MM.1S (cell line): ENCODE results near the gene QSER1.

Source experiments
- DNase-seq: peaks from one replicate; pipeline ENCODE4 v3.0.0-alpha.2; 2015
- H2AFZ ChIP-seq: fragments of 300-600 bp; sonication (generic); 2 replicates; pipeline ENCODE4 v1.6.0; 2016; ENCODE audit warnings: antibody characterized with exemption, low read length
- H3F3A ChIP-seq: fragments of 300-600 bp; sonication (generic); 2 replicates; pipeline ENCODE4 v1.6.1; 2016; ENCODE audit warnings: mild to moderate bottlenecking, antibody characterized with exemption, low read length, moderate library complexity, mixed read lengths; ENCODE audit not compliant: insufficient read depth
- H3K27ac ChIP-seq: fragments of 300-600 bp; sonication (generic); 2 replicates; pipeline ENCODE4 v1.5.1; 2016; ENCODE audit warnings: mild to moderate bottlenecking, low read length
- H3K27me3 ChIP-seq: fragments of 300-600 bp; sonication (generic); replicated peaks from 2 replicates; pipeline ENCODE4 v1.6.0; 2016; ENCODE audit warnings: low read length; ENCODE audit not compliant: insufficient read depth
- H3K36me3 ChIP-seq: fragments of 300-600 bp; sonication (generic); replicated peaks from 2 replicates; pipeline ENCODE4 v1.6.1; 2016; ENCODE audit warnings: mild to moderate bottlenecking, low read length, mixed read lengths; ENCODE audit not compliant: insufficient read depth
- H3K4me1 ChIP-seq: fragments of 300-600 bp; sonication (generic); 2 replicates; pipeline ENCODE4 v1.6.1; 2016; ENCODE audit warnings: low read length, mixed read lengths
- H3K4me2 ChIP-seq: fragments of 300-600 bp; sonication (generic); 2 replicates; pipeline ENCODE4 v1.6.0; 2016; ENCODE audit warnings: low read depth, low read length
- H3K4me3 ChIP-seq: fragments of 300-600 bp; sonication (generic); 2 replicates; pipeline ENCODE4 v1.5.1; 2016; ENCODE audit warnings: low read length, mixed read lengths
- H3K79me2 ChIP-seq: fragments of 300-600 bp; sonication (generic); 2 replicates; pipeline ENCODE4 v1.6.1; 2016; ENCODE audit warnings: mixed run types, low read length, mixed read lengths
- H3K9ac ChIP-seq: fragments of 300-600 bp; sonication (generic); 2 replicates; pipeline ENCODE4 v1.6.1; 2016; ENCODE audit warnings: low read length, mixed read lengths
- H3K9me2 ChIP-seq: fragments of 300-600 bp; sonication (generic); replicated peaks from 2 replicates; pipeline ENCODE4 v1.6.1; 2016; ENCODE audit warnings: mild to moderate bottlenecking, low read length, mixed read lengths; ENCODE audit not compliant: insufficient read depth
- H3K9me3 ChIP-seq: fragments of 300-600 bp; sonication (generic); replicated peaks from 2 replicates; pipeline ENCODE4 v1.6.1; 2016; ENCODE audit warnings: mild to moderate bottlenecking, low read length, mixed read lengths; ENCODE audit not compliant: insufficient read depth
- H4K20me1 ChIP-seq: fragments of 300-600 bp; sonication (generic); 2 replicates; pipeline ENCODE4 v1.6.1; 2016; ENCODE audit warnings: mild to moderate bottlenecking, low read length, moderate library complexity, mixed read lengths; ENCODE audit not compliant: insufficient read depth
- CTCF ChIP-seq: fragments of 300-600 bp; sonication (generic); IDR thresholded peaks from 2 replicates; pipeline ENCODE4 v1.5.1; 2016; ENCODE audit warnings: antibody characterized with exemption, low read length, mixed read lengths
- EZH2 ChIP-seq: fragments of 300-600 bp; sonication (generic); optimal IDR thresholded peaks from 2 replicates; pipeline ENCODE3; 2017; ENCODE audit warnings: low read depth, mild to moderate bottlenecking, antibody characterized with exemption, low read length, mixed read lengths
- EZH2phosphoT487 ChIP-seq: fragments of 300-600 bp; sonication (generic); IDR thresholded peaks from 2 replicates; pipeline ENCODE4 v1.6.1; 2018; ENCODE audit warnings: antibody characterized with exemption, low read length

The QSER1 gene

GRCh38 chr11:32908619-32909018 is 16.0 kb downstream of the QSER1 start:
- no peak overlapping the region for H3K9ac ChIP-seq
- no peak for TF ChIP-seq CTCF
- TF ChIP-seq EZH2: no peak
- TF ChIP-seq EZH2phosphoT487: no peak
- no peaks in the 10 kb centered on the region for H3F3A ChIP-seq
- no peaks in the 10 kb centered on the region for H3K9me3 ChIP-seq
- H3K4me2 ChIP-seq: no peak overlapping the region
- H3K4me1 ChIP-seq: no peaks in the 10 kb centered on the region
- no peaks in the 10 kb centered on the region for H3K9me2 ChIP-seq
- H4K20me1 ChIP-seq: 0 out of 2 replicates have a peak, but pooled peaks cover 3% of the 10 kb centered on the region
- H3K27me3 ChIP-seq: no peaks in the 10 kb centered on the region
- H2AFZ ChIP-seq: no peak overlapping the region
- H3K27ac ChIP-seq: no peak overlapping the region
- peaks cover 93% of the 10 kb centered on the region for H3K79me2 ChIP-seq
- no peak for DNase-seq
- no peaks in the 10 kb centered on the region for H3K36me3 ChIP-seq
- no peak overlapping the region for H3K4me3 ChIP-seq

GRCh38 chr11:32911413-32911812 is 18.8 kb downstream of the QSER1 start:
- Histone ChIP-seq H3K4me3 (no peak overlapping the region), H3K79me2 (peaks cover 88% of the 10 kb centered on the region), H3K4me2 (no peak overlapping the region), H3K36me3 (no peaks in the 10 kb centered on the region), H3K4me1 (no peaks in the 10 kb centered on the region), H3K9me3 (no peaks in the 10 kb centered on the region), H3K9me2 (no peaks in the 10 kb centered on the region), H4K20me1 (0 out of 2 replicates have a peak, but pooled peaks cover 3% of the 10 kb centered on the region), H3K27ac (no peak overlapping the region), H3K9ac (no peak overlapping the region), H3F3A (no peaks in the 10 kb centered on the region), H3K27me3 (no peaks in the 10 kb centered on the region), H2AFZ (no peak overlapping the region)
- DNase-seq: no peak
- no peak for TF ChIP-seq EZH2phosphoT487
- no peak for TF ChIP-seq EZH2
- no peak for TF ChIP-seq CTCF

GRCh38 chr11:32913445-32913844 is 20.8 kb downstream of the QSER1 start:
- Histone ChIP-seq H3K4me2 (no peak overlapping the region), H3K9ac (no peak overlapping the region), H3K4me1 (no peaks in the 10 kb centered on the region), H3K4me3 (no peak overlapping the region), H3F3A (no peaks in the 10 kb centered on the region), H3K36me3 (no peaks in the 10 kb centered on the region), H3K9me2 (no peaks in the 10 kb centered on the region), H2AFZ (no peak overlapping the region), H4K20me1 (no peaks in the 10 kb centered on the region), H3K27me3 (no peaks in the 10 kb centered on the region), H3K79me2 (peaks cover 85% of the 10 kb centered on the region), H3K27ac (no peak overlapping the region), H3K9me3 (no peaks in the 10 kb centered on the region)
- TF ChIP-seq CTCF (no peak), EZH2 (no peak), EZH2phosphoT487 (no peak)
- DNase-seq: no peak
